Esophagus muscularis mucosa (tissue), 4 donors: ENCODE results near the gene MYADML2.

Experiments used
- EP300 ChIP-seq: sonication (generic); formaldehyde crosslinking; IDR thresholded peaks from one replicate; pipeline ENCODE4 v1.6.1; 2017; ENCODE audit warnings: antibody characterized with exemption
- POLR2A ChIP-seq: fragments of 450-650 bp; IDR thresholded peaks from one replicate; pipeline ENCODE4 v1.6.1; 2017; ENCODE audit warnings: antibody characterized with exemption, moderate library complexity, mild to moderate bottlenecking, low read depth
- TF ChIP-seq, protein P1 (sequence below), 3 experiments: fragments of 200-600 bp in 2 of 3; fragments of 450-650 bp in 1 of 3; sonication (generic) in 2 of 3; IDR thresholded peaks; one replicate each; pipeline ENCODE4 v1.5.1; 2017 to 2019; ENCODE audit warnings: antibody characterized with exemption in 3 of 3, mild to moderate bottlenecking in 2 of 3, moderate library complexity in 1 of 3

DNA sequence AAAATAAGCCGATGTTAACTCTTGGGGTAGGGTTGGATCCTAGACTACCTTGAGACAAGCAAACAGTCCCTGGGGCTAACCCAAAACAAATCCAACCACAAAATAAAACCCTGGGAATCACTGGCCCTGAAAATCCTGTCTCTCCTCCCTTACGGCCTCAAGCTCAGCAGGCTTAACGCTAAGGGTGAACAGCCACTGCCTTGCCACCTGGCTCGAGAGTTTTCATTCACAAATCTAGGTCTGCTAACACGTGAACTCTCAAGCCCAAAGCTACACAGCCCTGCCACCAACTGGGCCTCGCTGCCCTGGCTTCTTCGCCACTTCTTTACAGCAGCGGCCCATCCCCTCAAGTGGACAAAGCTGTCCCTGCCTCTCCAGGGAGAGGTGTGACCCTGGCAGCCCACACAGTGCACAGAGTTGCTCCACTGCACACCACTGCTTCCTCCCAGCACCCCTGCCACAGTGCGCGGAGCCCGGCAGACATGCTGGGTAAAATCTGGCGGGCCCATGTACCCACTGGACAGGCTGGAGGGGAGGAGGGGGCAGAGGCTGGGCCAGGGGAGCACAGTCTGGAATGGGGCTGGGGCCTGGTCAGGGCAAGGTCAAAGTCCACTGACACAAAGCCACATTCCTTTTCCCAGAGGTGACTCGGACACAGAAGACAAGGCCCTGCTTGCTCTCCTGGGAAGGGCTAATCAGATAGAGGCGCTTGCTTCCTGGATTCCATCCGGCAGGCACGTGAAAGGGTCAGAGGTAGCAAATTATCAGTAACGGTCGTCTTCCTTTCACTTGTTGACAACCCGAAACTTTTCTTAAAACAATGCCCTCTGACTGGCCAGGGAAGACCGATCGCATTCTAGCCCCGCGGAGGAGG is 36.8 kb downstream of the MYADML2 start:
- TF ChIP-seq, protein P1, sequence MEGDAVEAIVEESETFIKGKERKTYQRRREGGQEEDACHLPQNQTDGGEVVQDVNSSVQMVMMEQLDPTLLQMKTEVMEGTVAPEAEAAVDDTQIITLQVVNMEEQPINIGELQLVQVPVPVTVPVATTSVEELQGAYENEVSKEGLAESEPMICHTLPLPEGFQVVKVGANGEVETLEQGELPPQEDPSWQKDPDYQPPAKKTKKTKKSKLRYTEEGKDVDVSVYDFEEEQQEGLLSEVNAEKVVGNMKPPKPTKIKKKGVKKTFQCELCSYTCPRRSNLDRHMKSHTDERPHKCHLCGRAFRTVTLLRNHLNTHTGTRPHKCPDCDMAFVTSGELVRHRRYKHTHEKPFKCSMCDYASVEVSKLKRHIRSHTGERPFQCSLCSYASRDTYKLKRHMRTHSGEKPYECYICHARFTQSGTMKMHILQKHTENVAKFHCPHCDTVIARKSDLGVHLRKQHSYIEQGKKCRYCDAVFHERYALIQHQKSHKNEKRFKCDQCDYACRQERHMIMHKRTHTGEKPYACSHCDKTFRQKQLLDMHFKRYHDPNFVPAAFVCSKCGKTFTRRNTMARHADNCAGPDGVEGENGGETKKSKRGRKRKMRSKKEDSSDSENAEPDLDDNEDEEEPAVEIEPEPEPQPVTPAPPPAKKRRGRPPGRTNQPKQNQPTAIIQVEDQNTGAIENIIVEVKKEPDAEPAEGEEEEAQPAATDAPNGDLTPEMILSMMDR (IDR thresholded peaks at IDR 0.05), result no peak
- TF ChIP-seq EP300 (no peak), POLR2A (no peak)
